Gastroesophageal sphincter (tissue), 3 donors: ENCODE data around the gene EPM2A.
"Not testable (repeated sequence)": the region's sequence is repeated elsewhere in the genome, so short reads cannot be mapped to it uniquely, and the experiment has no call there.

Experiments used
- EP300 ChIP-seq: sonication (generic); formaldehyde crosslinking; IDR thresholded peaks from one replicate; pipeline ENCODE4 v1.6.1; 2017; ENCODE audit warnings: antibody characterized with exemption, mild to moderate bottlenecking
- POLR2AphosphoS5 ChIP-seq: sonication (generic); formaldehyde crosslinking; IDR thresholded peaks from one replicate; pipeline ENCODE4 v1.6.1; 2017; ENCODE audit warnings: antibody characterized with exemption
- TF ChIP-seq, protein P1 (sequence below), 4 experiments: fragments of 200-600 bp in 2 of 4; fragments of 450-650 bp in 2 of 4; sonication (generic) in 1 of 4; IDR thresholded peaks; one replicate each; pipeline ENCODE4 v1.5.1; 2017 to 2019; ENCODE audit warnings: antibody characterized with exemption in 4 of 4, mild to moderate bottlenecking in 2 of 4, moderate library complexity in 2 of 4

DNA sequence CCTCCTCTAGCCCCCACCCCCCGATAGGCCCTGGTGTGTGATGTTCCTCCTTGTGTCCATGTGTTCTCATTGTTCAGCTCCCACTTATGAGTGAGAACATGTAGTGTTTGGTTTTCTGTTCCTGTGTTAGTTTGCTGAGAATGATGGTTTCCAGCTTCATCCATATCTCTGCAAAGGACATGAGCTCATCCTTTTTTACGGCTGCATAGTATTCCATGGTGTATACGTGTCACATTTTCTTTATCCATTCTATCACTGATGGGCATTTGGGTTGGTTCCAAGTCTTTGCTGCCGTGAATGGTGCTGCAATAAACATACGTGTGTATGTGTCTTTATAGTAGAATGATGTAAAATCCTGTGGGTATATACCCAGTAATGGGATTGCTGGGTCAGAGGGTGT, 4.4 kb upstream of the EPM2A start:
- not testable (repeated sequence) for TF ChIP-seq POLR2AphosphoS5, EP300
- TF ChIP-seq, protein P1, sequence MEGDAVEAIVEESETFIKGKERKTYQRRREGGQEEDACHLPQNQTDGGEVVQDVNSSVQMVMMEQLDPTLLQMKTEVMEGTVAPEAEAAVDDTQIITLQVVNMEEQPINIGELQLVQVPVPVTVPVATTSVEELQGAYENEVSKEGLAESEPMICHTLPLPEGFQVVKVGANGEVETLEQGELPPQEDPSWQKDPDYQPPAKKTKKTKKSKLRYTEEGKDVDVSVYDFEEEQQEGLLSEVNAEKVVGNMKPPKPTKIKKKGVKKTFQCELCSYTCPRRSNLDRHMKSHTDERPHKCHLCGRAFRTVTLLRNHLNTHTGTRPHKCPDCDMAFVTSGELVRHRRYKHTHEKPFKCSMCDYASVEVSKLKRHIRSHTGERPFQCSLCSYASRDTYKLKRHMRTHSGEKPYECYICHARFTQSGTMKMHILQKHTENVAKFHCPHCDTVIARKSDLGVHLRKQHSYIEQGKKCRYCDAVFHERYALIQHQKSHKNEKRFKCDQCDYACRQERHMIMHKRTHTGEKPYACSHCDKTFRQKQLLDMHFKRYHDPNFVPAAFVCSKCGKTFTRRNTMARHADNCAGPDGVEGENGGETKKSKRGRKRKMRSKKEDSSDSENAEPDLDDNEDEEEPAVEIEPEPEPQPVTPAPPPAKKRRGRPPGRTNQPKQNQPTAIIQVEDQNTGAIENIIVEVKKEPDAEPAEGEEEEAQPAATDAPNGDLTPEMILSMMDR (IDR thresholded peaks at IDR 0.05) = not testable (repeated sequence)
